ENCODE measurements around the gene ZNF653. TPM values are rescaled to one million over a fixed set of nuclear protein-coding genes. Genes with fewer than 3 reads are reported as not detected.

The ZNF653 gene
- total RNA-seq, 2 donors from 2014 or later = 4.6 to 9.9 TPM

DNA sequence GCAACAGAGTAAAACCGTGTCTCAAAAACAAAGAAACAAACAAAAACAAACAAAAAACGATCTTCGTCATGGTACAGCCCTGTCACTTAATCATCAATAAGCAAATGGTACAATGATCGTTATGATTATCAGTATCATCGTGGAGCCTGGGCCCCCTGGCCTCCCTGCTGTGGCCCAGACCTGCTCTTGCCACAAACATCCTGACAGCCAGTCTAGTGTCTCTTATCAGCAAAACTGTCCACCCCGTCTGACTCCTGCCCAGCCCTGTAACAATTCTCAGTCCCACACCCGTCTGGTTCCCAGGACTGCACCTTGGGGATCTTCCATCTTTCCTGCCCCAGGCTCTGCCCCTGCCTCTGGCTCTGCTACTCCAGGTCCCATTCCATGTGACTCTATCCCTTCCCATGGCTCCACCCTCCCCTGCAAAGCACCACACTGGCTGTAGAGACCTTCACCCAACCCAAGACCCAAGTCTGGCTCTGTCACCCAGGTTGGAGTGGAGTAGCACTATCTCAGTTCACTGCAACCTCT lies 5.7 kb downstream of the ZNF653 start:
- Histone ChIP-seq H3K27me3 (no peaks in the 10 kb centered on the region), H3K4me1 (no peaks in the 10 kb centered on the region), H3K27ac (no peak overlapping the region), H3K9me3 (no peaks in the 10 kb centered on the region), H3K4me3 (no peak overlapping the region), H3K36me3 (peaks cover 11% of the 10 kb centered on the region)
- DNase-seq (ENCODE audit: low spot score) = no peak
- TF ChIP-seq, protein P1, sequence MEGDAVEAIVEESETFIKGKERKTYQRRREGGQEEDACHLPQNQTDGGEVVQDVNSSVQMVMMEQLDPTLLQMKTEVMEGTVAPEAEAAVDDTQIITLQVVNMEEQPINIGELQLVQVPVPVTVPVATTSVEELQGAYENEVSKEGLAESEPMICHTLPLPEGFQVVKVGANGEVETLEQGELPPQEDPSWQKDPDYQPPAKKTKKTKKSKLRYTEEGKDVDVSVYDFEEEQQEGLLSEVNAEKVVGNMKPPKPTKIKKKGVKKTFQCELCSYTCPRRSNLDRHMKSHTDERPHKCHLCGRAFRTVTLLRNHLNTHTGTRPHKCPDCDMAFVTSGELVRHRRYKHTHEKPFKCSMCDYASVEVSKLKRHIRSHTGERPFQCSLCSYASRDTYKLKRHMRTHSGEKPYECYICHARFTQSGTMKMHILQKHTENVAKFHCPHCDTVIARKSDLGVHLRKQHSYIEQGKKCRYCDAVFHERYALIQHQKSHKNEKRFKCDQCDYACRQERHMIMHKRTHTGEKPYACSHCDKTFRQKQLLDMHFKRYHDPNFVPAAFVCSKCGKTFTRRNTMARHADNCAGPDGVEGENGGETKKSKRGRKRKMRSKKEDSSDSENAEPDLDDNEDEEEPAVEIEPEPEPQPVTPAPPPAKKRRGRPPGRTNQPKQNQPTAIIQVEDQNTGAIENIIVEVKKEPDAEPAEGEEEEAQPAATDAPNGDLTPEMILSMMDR (IDR thresholded peaks at IDR 0.05) = no peak

DNA sequence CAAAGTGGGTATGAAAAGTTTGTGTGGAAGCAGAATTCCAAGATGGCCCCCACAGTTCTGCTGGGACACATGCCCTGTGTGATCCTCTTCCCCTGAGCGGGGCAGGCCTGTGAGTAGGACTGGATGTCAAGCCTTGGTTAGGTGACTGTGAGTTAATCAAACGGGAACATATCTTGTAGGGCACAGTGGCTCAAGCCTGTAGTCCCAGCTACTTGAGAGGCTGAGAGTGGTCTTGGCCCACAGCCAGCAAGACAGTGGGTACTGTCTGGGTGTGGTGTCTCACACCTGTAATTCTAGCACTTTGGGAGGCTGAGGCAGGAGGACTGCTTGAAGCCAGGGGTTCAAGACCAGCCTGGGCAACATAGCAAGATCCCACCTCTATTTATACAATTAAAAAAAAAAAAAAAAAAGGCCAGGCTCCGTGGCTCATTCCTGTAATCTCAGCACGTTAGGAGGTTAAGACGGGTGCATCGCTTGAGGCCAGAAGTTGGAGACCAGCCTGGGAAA lies 6.4 kb downstream of the ZNF653 start:
- Histone ChIP-seq H3K27me3 (no peaks in the 10 kb centered on the region), H3K9me3 (no peaks in the 10 kb centered on the region), H3K36me3 (peaks cover 12% of the 10 kb centered on the region), H3K4me3 (no peak overlapping the region), H3K4me1 (no peaks in the 10 kb centered on the region), H3K27ac (no peak overlapping the region)
- TF ChIP-seq, protein P1 (IDR thresholded peaks at IDR 0.05) = no peak
- DNase-seq (ENCODE audit: low spot score) = no peak

GRCh38 chr19:11496391-11497163 lies 9.1 kb downstream of the ZNF653 start:
- H3K36me3 ChIP-seq = peaks cover 12% of the 10 kb centered on the region
- DNase-seq (ENCODE audit: low spot score) = peak; percentile 64
- H3K27me3 ChIP-seq = no peaks in the 10 kb centered on the region

DNA sequence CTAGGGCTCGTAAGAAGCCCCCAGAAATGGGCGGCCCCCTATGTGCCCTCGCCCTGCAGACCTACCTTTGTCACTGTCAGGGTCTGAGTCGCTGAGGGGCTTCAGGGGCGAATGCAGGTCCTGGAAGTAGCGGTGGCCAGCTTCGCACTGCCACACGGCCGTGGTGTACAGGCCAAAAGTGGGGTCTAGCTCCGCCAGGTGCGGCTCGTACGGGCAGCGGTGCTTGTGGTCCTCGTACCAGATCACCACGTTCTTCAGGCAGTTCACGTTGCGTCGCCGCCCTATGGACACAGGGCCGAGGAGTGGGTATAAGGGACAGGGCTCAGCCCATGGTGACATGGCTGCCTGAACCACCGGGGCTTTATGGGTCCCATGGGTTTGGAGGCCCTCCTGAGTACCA lies 9.8 kb downstream of the ZNF653 start:
- Histone ChIP-seq H3K9me3 (no peaks in the 10 kb centered on the region), H3K4me1 (no peaks in the 10 kb centered on the region), H3K27me3 (no peaks in the 10 kb centered on the region), H3K4me3 (no peak overlapping the region), H3K36me3 (peaks cover 12% of the 10 kb centered on the region), H3K27ac (no peak overlapping the region)
- TF ChIP-seq, protein P1 (IDR thresholded peaks at IDR 0.05) = no peak
- DNase-seq (ENCODE audit: low spot score) = no peak

More at GRCh38 chr19:11496391-11497163, 9.1 kb downstream of the ZNF653 start:
- no peaks in the 10 kb centered on the region for H3K4me1 ChIP-seq
- no peaks in the 10 kb centered on the region for H3K9me3 ChIP-seq
- H3K4me3 ChIP-seq = no peak overlapping the region
- TF ChIP-seq, protein P1 (IDR thresholded peaks at IDR 0.05) = peak; percentile 36 to 69
- H3K27ac ChIP-seq = no peak overlapping the region

DNA sequence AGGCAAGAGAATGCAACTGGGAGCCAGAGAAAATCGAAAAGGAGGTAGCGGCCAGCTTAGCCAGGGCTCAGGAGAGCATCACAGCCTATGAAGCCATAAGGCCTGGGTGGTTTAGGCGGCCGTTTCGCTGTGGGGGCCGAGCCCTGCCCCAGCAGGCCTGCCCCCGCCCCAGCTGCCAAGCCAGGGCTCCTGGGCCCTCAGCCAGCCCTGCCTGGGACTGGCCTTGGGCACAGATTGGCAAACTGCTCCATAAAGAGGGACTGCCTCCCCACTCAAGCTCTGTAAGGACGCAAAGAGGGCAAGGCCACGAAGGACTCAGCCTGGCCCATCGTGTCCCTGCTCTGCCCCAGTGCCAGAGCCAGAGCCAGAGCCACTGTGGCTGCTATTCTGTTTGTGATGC lies 10.2 kb downstream of the ZNF653 start:
- no peak overlapping the region for H3K4me3 ChIP-seq
- no peak overlapping the region for H3K27ac ChIP-seq
- TF ChIP-seq, protein P1 (IDR thresholded peaks at IDR 0.05) = no peak
- no peaks in the 10 kb centered on the region for H3K4me1 ChIP-seq
- no peak for DNase-seq (ENCODE audit: low spot score)
- H3K9me3 ChIP-seq = no peaks in the 10 kb centered on the region
- H3K36me3 ChIP-seq = peaks cover 12% of the 10 kb centered on the region
- H3K27me3 ChIP-seq = no peaks in the 10 kb centered on the region
